T-cell (primary cell): ENCODE measurements around the gene DDR1. TPM values are rescaled to one million over a fixed set of nuclear protein-coding genes. Genes with fewer than 3 reads are reported as not detected.
A peak's percentile ranks its signal among the peaks of the same experiment; 100 is the strongest.
"Not testable (repeated sequence)": the region's sequence is repeated elsewhere in the genome, so short reads cannot be mapped to it uniquely, and the experiment has no call there.

Source experiments
- ATAC-seq, 4 experiments: fragments of 200-7000 bp in 3 of 4; fragments of 150-1000 bp in 1 of 4; cut with Tn5 transposase; replicated peaks in 1 of 4; 1 replicate in 3 of 4; 2 replicates in 1 of 4; pipeline ENCODE4 v1.10.0; 2021; ENCODE audit warnings: moderate library complexity in 3 of 4, mild to moderate bottlenecking in 2 of 4, moderate number of reproducible peaks in 1 of 4
- CTCF ChIA-PET, 2 donors: fragments of 300-600 bp; sonication (Branson Sonifier 250); formaldehyde crosslinking; loops; one replicate each; lab custom pipeline; 2022; ENCODE audit warnings: antibody characterized with exemption in 2 of 2; lab: Charles Lee
- POLR2A ChIA-PET, 2 donors: fragments of 300-600 bp; sonication (Branson Sonifier 250); formaldehyde crosslinking; loops; one replicate each; lab custom pipeline; 2022; ENCODE audit warnings: antibody characterized with exemption in 2 of 2; lab: Charles Lee
- DNase-seq, 35 experiments: peaks; one replicate each; pipeline versions ENCODE4 v3.0.0 to v3.0.0-alpha.2; 2013 to 2023
- H3K27ac ChIP-seq: one replicate; pipeline ENCODE4 v1.5.1; 2013; ENCODE audit warnings: low read length
- H3K27me3 ChIP-seq, 2 experiments: replicated peaks in 1 of 2; 1 replicate in 1 of 2; 2 replicates in 1 of 2; pipeline versions ENCODE4 v1.6.1 to v1.7.0; 2013; ENCODE audit warnings: low read length in 1 of 2, mixed read lengths in 1 of 2; ENCODE audit not compliant: control insufficient read depth in 2 of 2, insufficient read depth in 2 of 2; ENCODE audit errors: extremely low read depth in 1 of 2
- H3K36me3 ChIP-seq, 2 donors: 1 replicate in 1 of 2; 2 replicates in 1 of 2; pipeline versions ENCODE4 v1.6.1 to v1.7.0; 2013; ENCODE audit warnings: low read length in 1 of 2; ENCODE audit not compliant: control insufficient read depth in 2 of 2, insufficient read depth in 1 of 2; ENCODE audit errors: extremely low read depth in 1 of 2
- H3K4me1 ChIP-seq, 2 experiments: 1 replicate in 1 of 2; 2 replicates in 1 of 2; pipeline versions ENCODE4 v1.6.1 to v1.7.0; 2013; ENCODE audit warnings: low read length in 2 of 2, mixed read lengths in 1 of 2; ENCODE audit not compliant: insufficient read depth in 2 of 2, control insufficient read depth in 1 of 2; ENCODE audit errors: extremely low read depth in 1 of 2
- H3K4me3 ChIP-seq, 2 donors: 1 replicate in 1 of 2; 2 replicates in 1 of 2; pipeline versions ENCODE4 v1.5.1 to v1.7.0; 2013; ENCODE audit warnings: mild to moderate bottlenecking in 2 of 2, low read length in 1 of 2, moderate library complexity in 1 of 2; ENCODE audit not compliant: control insufficient read depth in 1 of 2; ENCODE audit errors: extremely low read depth in 1 of 2
- H3K9me3 ChIP-seq: 2 replicates; pipeline ENCODE4 v1.7.0; 2013
- H3K27ac Mint-ChIP-seq, 2 donors: one replicate each; pipeline ENCODE4 v1.8.0; 2020 to 2021; ENCODE audit warnings: mild to moderate bottlenecking in 2 of 2, mixed read lengths in 2 of 2
- H3K27me3 Mint-ChIP-seq, 2 donors: one replicate each; pipeline ENCODE4 v1.8.0; 2021 to 2022; ENCODE audit warnings: mixed read lengths in 2 of 2
- H3K36me3 Mint-ChIP-seq: one replicate; pipeline ENCODE4 v1.8.0; 2021; ENCODE audit warnings: mixed read lengths
- H3K4me1 Mint-ChIP-seq, 3 donors: one replicate each; pipeline ENCODE4 v1.8.0; 2020 to 2022; ENCODE audit warnings: mixed read lengths in 3 of 3, mild to moderate bottlenecking in 1 of 3
- H3K4me3 Mint-ChIP-seq, 3 donors: one replicate each; pipeline ENCODE4 v1.8.0; 2020 to 2022; ENCODE audit warnings: mild to moderate bottlenecking in 3 of 3, mixed read lengths in 3 of 3, moderate library complexity in 3 of 3
- H3K9me3 Mint-ChIP-seq, 3 donors: one replicate each; pipeline ENCODE4 v1.8.0; 2020 to 2022; ENCODE audit warnings: mixed read lengths in 3 of 3
- WGBS: methylation state at CpG from one replicate; pipeline ENCODE4 v1.1.5; 2013; ENCODE audit warnings: missing lambda C conversion rate; ENCODE audit not compliant: insufficient coverage; 5-methylcytosine and 5-hydroxymethylcytosine counted together
- total RNA-seq, 35 experiments: library from RNA in 6 of 35; stranded (reverse) in 6 of 35; fragments of 120-200 nt in 1 of 35; gene quantifications; one replicate each; pipeline versions ENCODE4 v1.2.1 to v1.2.4 and lab custom pipeline; 2013 to 2026

Gene DDR1
- total RNA-seq, 5 donors from 2014 or later (not counting 1 experiment from before 2014, with no cell fraction given): 8.8 to 23.9 (median 19.3) TPM

- POLR2A ChIA-PET: no interaction called here
- H3K4me1 Mint-ChIP-seq: peaks cover 12 to 25% (median 19%) of the 10 kb centered on the region in 3 donors
- 100% methylated on average over 2 of the region's 4 CpGs for WGBS
- no peak overlapping the region for H3K27ac ChIP-seq
- no peak for ATAC-seq
- CTCF ChIA-PET: interaction anchor here in 1 of 2 donors (0.9 kb wide), 1 partner anchor 42 kb away, joined by 4 read pairs; no protein-coding TSS in a partner anchor
- DNase-seq: no peak
- H3K4me1 ChIP-seq: no peaks in the 10 kb centered on the region
- H3K9me3 Mint-ChIP-seq: peaks cover 7 to 38% (median 17%) of the 10 kb centered on the region in 3 donors
- H3K36me3 ChIP-seq: no peaks in the 10 kb centered on the region
- peaks cover 4% of the 10 kb centered on the region for H3K9me3 ChIP-seq
- H3K27ac Mint-ChIP-seq: peak overlapping the region; percentile 58 to 74
- no peaks in the 10 kb centered on the region for H3K27me3 ChIP-seq
- no peak overlapping the region for H3K4me3 ChIP-seq
- H3K4me3 Mint-ChIP-seq: peak overlapping the region in 1 of 3 donors; percentile 7
- H3K27me3 Mint-ChIP-seq: no peaks in the 10 kb centered on the region
- peaks cover 10% of the 10 kb centered on the region for H3K36me3 Mint-ChIP-seq
Observed at GRCh38 chr6:30871592-30872183, 12.6 kb upstream of the DDR1 start.

DNA sequence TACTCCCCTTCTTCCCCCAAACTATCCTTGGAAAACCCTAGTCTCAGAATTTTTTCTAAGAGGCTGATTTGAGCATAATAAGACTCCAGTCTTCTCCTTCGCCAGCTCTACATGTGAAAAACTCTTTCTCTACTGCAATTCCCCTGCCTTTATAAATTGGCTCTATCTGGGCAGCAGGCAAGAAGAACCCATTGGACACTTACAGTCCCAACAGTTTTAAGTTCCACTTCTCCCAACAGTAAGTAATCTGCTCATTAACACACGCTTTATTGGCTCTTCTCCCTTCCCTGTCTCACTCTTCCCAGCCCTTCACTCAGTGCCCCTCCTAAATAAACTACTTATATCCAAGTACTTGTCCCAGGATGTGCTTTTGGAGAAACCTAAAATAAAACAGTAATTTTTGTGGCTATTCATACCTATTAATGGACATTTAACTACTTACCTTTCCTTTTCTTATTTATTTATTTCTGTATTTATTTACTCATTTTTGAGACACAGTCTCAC, 11.1 kb upstream of the DDR1 start:
- Mint-ChIP-seq H3K4me1 (peaks cover 21 to 40% (median 30%) of the 10 kb centered on the region in 3 donors), H3K27me3 (no peaks in the 10 kb centered on the region), H3K4me3 (no peak overlapping the region), H3K36me3 (peaks cover 10% of the 10 kb centered on the region), H3K9me3 (peaks cover 7 to 38% (median 17%) of the 10 kb centered on the region in 3 donors), H3K27ac (no peak overlapping the region)
- ChIA-PET POLR2A (no interaction called here), CTCF (no interaction called here)
- Histone ChIP-seq H3K4me1 (peaks cover 0 to 13% of the 10 kb centered on the region in 2 experiments), H3K36me3 (no peaks in the 10 kb centered on the region), H3K27me3 (no peaks in the 10 kb centered on the region), H3K9me3 (peaks cover 4% of the 10 kb centered on the region), H3K27ac (no peak overlapping the region), H3K4me3 (no peak overlapping the region)
- DNase-seq: no peak
- ATAC-seq: no peak
- no CpG with 5 or more reads among the region's 2 CpGs for WGBS

DNA sequence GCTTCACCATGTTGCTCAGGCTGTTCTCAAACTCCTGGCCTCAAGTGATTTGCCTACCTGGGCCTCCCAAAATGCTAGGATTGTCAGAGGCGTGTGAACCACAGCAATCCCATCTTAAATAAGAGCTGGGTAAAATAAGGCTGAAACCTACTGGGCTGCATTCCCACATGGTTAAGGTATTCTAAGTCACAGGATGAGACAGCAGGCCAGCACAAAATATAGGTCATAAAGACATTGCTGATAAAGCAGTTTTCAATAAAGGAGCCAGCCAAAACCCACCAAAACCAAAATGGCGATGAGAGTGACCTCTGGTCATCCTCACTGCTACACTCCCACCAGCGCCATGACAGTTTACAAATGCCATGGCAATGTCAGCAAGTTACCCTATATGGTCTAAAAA, 10.5 kb upstream of the DDR1 start:
- ATAC-seq, POLR2A ChIA-PET, H3K27me3 Mint-ChIP-seq, H3K9me3 ChIP-seq, CTCF ChIA-PET, H3K27ac ChIP-seq, DNase-seq, H3K27ac Mint-ChIP-seq, H3K27me3 ChIP-seq, H3K4me3 Mint-ChIP-seq, H3K36me3 ChIP-seq, H3K4me3 ChIP-seq: not testable (repeated sequence)
- peaks cover 7 to 34% (median 16%) of the 10 kb centered on the region in 3 donors for H3K9me3 Mint-ChIP-seq
- H3K4me1 Mint-ChIP-seq: peaks cover 21 to 42% (median 34%) of the 10 kb centered on the region in 3 donors
- H3K36me3 Mint-ChIP-seq: peaks cover 10% of the 10 kb centered on the region
- WGBS: no CpG with 5 or more reads among the region's 3 CpGs
- peaks cover 0 to 14% of the 10 kb centered on the region in 2 experiments for H3K4me1 ChIP-seq

DNA sequence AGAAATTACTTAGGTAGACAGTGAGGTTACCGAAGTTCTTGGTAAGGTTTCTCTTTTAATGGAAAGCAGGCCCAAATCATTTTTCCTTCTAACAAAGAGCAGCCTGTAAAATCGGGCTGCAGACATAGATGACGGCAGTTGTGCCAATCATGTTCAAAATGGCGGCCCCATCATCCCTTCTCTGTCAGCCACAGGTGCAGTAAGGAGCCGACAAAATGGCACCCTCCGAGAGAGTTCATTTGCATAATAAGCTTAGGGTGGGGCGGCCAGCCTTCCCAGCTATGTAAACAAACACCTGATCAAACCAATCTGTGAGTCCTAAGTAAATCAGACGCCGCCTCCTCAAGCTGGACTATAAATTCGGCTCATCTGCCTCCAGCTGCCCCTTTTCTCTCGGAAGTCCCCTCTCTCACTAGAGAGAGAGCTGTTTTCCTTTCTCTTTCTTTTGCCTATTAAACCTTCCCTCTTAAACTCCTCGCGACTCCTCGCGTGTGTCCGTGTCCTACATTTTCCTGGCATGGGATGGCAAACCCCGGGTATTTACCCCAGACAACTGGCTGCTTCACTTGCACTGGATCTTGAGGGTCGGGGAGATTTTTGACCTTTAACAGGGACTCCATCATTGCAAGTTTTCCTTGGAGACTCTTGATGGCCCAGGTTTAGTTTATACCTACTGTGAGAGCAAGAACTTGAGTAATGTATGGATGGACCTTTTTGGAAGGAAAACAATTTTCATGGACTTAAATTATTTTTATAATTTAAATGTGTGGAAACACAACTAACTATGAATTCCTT, 8.9 kb upstream of the DDR1 start:
- H3K36me3 Mint-ChIP-seq: peaks cover 10% of the 10 kb centered on the region
- Histone ChIP-seq H3K4me1 (peaks cover 0 to 14% of the 10 kb centered on the region in 2 experiments), H3K27ac (no peak overlapping the region), H3K36me3 (no peaks in the 10 kb centered on the region), H3K9me3 (peaks cover 4% of the 10 kb centered on the region), H3K27me3 (no peaks in the 10 kb centered on the region), H3K4me3 (no peak overlapping the region)
- ChIA-PET POLR2A (no interaction called here), CTCF (no interaction called here)
- WGBS: 93% methylated on average over 10 of the region's 18 CpGs
- H3K27ac Mint-ChIP-seq: no peak overlapping the region
- peaks cover 7 to 24% (median 10%) of the 10 kb centered on the region in 3 donors for H3K9me3 Mint-ChIP-seq
- ATAC-seq (no peak), DNase-seq (no peak)
- H3K27me3 Mint-ChIP-seq: no peaks in the 10 kb centered on the region
- no peak overlapping the region for H3K4me3 Mint-ChIP-seq
- H3K4me1 Mint-ChIP-seq: peaks cover 21 to 42% (median 38%) of the 10 kb centered on the region in 3 donors

DNA sequence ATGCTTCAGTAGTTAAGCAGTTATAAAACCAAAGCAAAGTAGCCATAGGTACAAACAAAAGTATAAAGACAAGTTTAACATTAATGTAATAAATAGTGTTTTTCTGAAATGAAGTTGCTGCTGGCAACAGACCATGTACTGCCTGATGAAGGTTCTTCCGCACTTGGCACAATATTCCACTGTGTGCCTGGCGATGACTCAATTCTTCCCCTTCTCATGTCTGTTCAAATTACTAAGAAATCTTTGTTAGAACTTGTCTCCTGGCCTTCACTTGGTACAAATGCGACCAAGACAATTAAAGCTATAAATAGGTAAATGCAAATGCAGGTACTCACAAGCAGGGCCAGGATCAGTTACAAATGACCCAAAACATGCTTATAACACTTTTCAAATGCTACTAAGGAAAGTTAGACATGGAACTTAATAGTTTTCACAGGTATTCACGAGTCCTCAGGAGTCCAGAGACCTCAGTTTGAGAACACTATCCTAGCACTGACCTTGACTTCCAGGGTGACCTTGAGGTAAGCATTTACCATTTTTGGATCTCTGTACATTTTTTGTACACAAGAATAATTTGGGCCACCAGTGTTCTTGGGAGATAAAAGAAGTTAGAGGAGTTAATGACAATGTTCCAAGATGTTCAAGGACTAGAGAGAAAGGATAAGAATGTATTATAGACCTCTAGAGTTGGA, 8.1 kb upstream of the DDR1 start:
- ChIA-PET POLR2A (no interaction called here), CTCF (no interaction called here)
- H3K4me3 Mint-ChIP-seq: peak overlapping the region in 1 of 3 donors; percentile 79
- Histone ChIP-seq H3K27ac (no peak overlapping the region), H3K4me1 (peaks cover 0 to 14% of the 10 kb centered on the region in 2 experiments), H3K4me3 (no peak overlapping the region), H3K36me3 (no peaks in the 10 kb centered on the region), H3K27me3 (no peaks in the 10 kb centered on the region), H3K9me3 (peaks cover 4% of the 10 kb centered on the region)
- DNase-seq (no peak), ATAC-seq (no peak)
- peaks cover 13 to 35% (median 30%) of the 10 kb centered on the region in 3 donors for H3K4me1 Mint-ChIP-seq
- H3K27ac Mint-ChIP-seq: no peak overlapping the region
- no peaks in the 10 kb centered on the region for H3K27me3 Mint-ChIP-seq
- H3K36me3 Mint-ChIP-seq: peaks cover 6% of the 10 kb centered on the region
- 100% methylated on average over 1 of the region's 4 CpGs for WGBS
- H3K9me3 Mint-ChIP-seq: peaks cover 7 to 18% (median 7%) of the 10 kb centered on the region in 3 donors
